K562 (cell line): Measurements from ENCODE around the gene ELMOD1.

Experiments
- ARID3A ChIP-seq: IDR thresholded peaks from 2 replicates; pipeline ENCODE4 v1.6.1; 2012; ENCODE audit warnings: low read depth, low read length, improper control_type of control experiment, borderline replicate concordance
- CTCF ChIP-seq, 3 experiments: IDR thresholded peaks in 2 of 3; conservative IDR thresholded peaks in 1 of 3; 2 replicates each; pipeline ENCODE4 v1.5.1; 2011 to 2012; ENCODE audit warnings: low read length in 3 of 3, mild to moderate bottlenecking in 3 of 3, control low read depth in 2 of 3, improper control_type of control experiment in 1 of 3, inconsistent platforms in 1 of 3, low read depth in 1 of 3, mixed read lengths in 1 of 3, moderate library complexity in 1 of 3; ENCODE audit not compliant: insufficient read depth in 2 of 3
- HDAC6 ChIP-seq: IDR thresholded peaks from 2 replicates; pipeline ENCODE4 v1.6.1; 2012; ENCODE audit warnings: low read depth, mild to moderate bottlenecking, control low read depth, inconsistent platforms, low read length, moderate library complexity
- KLF1 ChIP-seq: fragments of 450-650 bp; IDR thresholded peaks from 2 replicates; pipeline ENCODE4 v1.6.1; 2016; ENCODE audit warnings: missing genetic modification characterization, missing compliant biosample characterization
- PKNOX1 ChIP-seq: fragments of 450-650 bp; IDR thresholded peaks from 2 replicates; pipeline ENCODE4 v1.6.1; 2016
- SP1 ChIP-seq: sonication (generic); formaldehyde crosslinking; IDR thresholded peaks from 2 replicates; pipeline ENCODE4 v1.8.1; 2022; ENCODE audit warnings: mild to moderate bottlenecking, missing genetic modification reagents
- ZBTB11 ChIP-seq, 3 experiments: fragments of 200-800 bp in 1 of 3; fragments of 250-450 bp in 1 of 3; fragments of 450-650 bp in 1 of 3; sonication (Bioruptor Pico) in 1 of 3; sonication (Bioruptor generic) in 1 of 3; formaldehyde crosslinking in 1 of 3; IDR thresholded peaks; 2 replicates each; pipeline versions ENCODE4 v1.6.1 to v1.8.0; 2016 to 2022; ENCODE audit warnings: mild to moderate bottlenecking in 2 of 3, missing genetic modification characterization in 2 of 3, missing compliant biosample characterization in 1 of 3, moderate library complexity in 1 of 3

- TF ChIP-seq ZBTB11 (CRISPR knock-in tag; IDR thresholded peaks at IDR 0.05) (no peak), KLF1 (tag) (no peak), HDAC6 (no peak), PKNOX1 (no peak), SP1 (CRISPR knock-in tag) (no peak), ARID3A (no peak), CTCF (IDR thresholded peaks at IDR 0.05 in 2 of 3, conservative IDR thresholded peaks at IDR 0.05 in 1 of 3; ENCODE audit: insufficient read depth in 2 of 3, low read depth in 1 of 3, low read length in 3 of 3) (no peak)
Observed at GRCh38 chr11:107550304-107550703, 40.6 kb upstream of the ELMOD1 start.
